Progenitor cell of endocrine pancreas (in vitro differentiated cells): ENCODE measurements around the gene SLC6A4. TPM values are rescaled to one million over a fixed set of nuclear protein-coding genes. Genes with fewer than 3 reads are reported as not detected.

Experiments used
- DNase-seq: peaks from one replicate; pipeline ENCODE4 v3.0.0; 2021; ENCODE audit warnings: low spot score; ENCODE audit not compliant: unreplicated experiment
- H3K27ac Mint-ChIP-seq: 2 replicates; pipeline ENCODE4 v1.8.0; 2021; ENCODE audit warnings: mild to moderate bottlenecking, moderate library complexity, mixed read lengths
- H3K27me3 Mint-ChIP-seq: 2 replicates; pipeline ENCODE4 v1.8.0; 2021; ENCODE audit warnings: mixed read lengths
- H3K36me3 Mint-ChIP-seq: 2 replicates; pipeline ENCODE4 v1.8.0; 2022; ENCODE audit warnings: mixed read lengths; ENCODE audit not compliant: insufficient read depth
- H3K4me1 Mint-ChIP-seq: 2 replicates; pipeline ENCODE4 v1.8.0; 2021; ENCODE audit warnings: low read depth, mixed read lengths
- H3K4me3 Mint-ChIP-seq: 2 replicates; pipeline ENCODE4 v1.8.0; 2021; ENCODE audit warnings: low read depth, mild to moderate bottlenecking, moderate library complexity, mixed read lengths
- H3K9me3 Mint-ChIP-seq: 2 replicates; pipeline ENCODE4 v1.8.0; 2021; ENCODE audit warnings: low read depth, mixed read lengths
- total RNA-seq: library from RNA; stranded (reverse); gene quantifications from 2 replicates; pipeline ENCODE4 v1.2.1, GENCODE V29; 2021
- TF ChIP-seq, protein P1 (sequence below): fragments of 200-600 bp; sonication (generic); IDR thresholded peaks from one replicate; pipeline ENCODE4 v1.5.0; 2021; ENCODE audit warnings: antibody characterized with exemption, mild to moderate bottlenecking; ENCODE audit not compliant: unreplicated experiment

Gene SLC6A4
- total RNA-seq, 1 donor from 2014 or later = 0.96 TPM

DNA sequence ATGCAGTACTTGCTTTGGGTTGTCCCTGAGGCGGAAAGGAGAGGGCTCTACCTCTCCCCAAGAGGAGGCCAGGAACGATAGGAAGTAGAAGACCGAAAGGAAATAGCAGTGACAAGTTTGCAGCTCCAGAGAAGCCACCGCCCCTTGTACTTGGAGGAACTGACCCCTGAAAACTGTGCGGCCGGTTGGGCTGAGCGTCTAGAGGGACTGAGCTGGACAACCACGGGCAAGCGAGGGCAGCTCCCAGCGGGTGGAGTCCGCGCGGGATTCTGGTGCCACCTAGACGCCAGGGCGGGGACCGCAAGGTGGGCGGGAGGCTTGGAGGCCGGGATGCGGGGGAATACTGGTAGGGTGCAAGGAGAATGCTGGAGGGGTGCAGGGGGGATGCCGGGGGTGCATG, 1.3 kb upstream of the SLC6A4 start:
- no peak overlapping the region for H3K4me3 Mint-ChIP-seq
- H3K27me3 Mint-ChIP-seq = peaks cover 54% of the 10 kb centered on the region
- no peaks in the 10 kb centered on the region for H3K36me3 Mint-ChIP-seq
- H3K9me3 Mint-ChIP-seq = peaks cover 3% of the 10 kb centered on the region
- H3K27ac Mint-ChIP-seq = no peak overlapping the region
- H3K4me1 Mint-ChIP-seq = peaks cover 37% of the 10 kb centered on the region
- TF ChIP-seq, protein P1, sequence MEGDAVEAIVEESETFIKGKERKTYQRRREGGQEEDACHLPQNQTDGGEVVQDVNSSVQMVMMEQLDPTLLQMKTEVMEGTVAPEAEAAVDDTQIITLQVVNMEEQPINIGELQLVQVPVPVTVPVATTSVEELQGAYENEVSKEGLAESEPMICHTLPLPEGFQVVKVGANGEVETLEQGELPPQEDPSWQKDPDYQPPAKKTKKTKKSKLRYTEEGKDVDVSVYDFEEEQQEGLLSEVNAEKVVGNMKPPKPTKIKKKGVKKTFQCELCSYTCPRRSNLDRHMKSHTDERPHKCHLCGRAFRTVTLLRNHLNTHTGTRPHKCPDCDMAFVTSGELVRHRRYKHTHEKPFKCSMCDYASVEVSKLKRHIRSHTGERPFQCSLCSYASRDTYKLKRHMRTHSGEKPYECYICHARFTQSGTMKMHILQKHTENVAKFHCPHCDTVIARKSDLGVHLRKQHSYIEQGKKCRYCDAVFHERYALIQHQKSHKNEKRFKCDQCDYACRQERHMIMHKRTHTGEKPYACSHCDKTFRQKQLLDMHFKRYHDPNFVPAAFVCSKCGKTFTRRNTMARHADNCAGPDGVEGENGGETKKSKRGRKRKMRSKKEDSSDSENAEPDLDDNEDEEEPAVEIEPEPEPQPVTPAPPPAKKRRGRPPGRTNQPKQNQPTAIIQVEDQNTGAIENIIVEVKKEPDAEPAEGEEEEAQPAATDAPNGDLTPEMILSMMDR = peak; percentile 46
- peak; percentile 60 for DNase-seq

DNA sequence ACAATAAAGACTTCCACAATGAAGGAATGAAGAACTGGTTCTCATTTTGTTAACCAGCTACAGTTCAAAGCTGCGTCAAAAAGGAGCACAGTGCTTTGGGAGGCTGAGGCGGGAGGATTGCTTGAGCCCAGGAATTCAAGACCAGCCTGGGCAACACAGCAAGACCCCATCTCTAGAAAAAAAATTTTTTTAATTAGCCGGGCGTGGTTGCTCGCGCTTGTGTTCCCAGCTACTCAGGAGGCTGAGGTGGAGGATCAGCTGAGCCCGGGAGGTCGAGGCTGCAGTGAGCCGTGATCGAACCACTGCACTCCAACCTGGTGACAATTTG, 764 bp upstream of the SLC6A4 start:
- Mint-ChIP-seq H3K4me3 (peak overlapping the region; percentile 66), H3K36me3 (no peaks in the 10 kb centered on the region), H3K4me1 (peaks cover 38% of the 10 kb centered on the region), H3K27ac (no peak overlapping the region), H3K9me3 (peaks cover 3% of the 10 kb centered on the region), H3K27me3 (peaks cover 54% of the 10 kb centered on the region)
- DNase-seq = no peak
- TF ChIP-seq, protein P1 = no peak

DNA sequence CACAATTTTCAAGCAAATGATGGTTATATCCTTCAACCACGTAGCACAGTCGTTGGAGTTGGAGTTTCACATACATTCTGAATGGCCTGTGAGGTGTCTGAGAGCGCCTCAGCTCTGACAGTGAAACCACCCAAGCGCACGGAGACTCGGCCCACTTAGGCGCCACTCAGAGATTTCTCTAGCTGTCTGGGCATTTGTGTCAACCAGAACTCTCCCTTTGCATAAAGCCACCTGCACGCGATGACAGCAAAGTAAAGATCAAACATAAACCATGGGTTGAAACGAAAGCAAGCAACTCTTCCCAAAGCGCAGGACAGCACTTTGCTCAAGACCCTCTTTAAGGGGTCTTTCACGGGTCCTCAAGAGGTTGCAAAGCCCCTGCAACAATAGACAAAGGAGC, 533 bp downstream of the SLC6A4 start:
- H3K4me1 Mint-ChIP-seq = peaks cover 43% of the 10 kb centered on the region
- no peak for DNase-seq
- H3K9me3 Mint-ChIP-seq = no peaks in the 10 kb centered on the region
- H3K4me3 Mint-ChIP-seq = peak overlapping the region; percentile 47
- H3K27me3 Mint-ChIP-seq = peaks cover 62% of the 10 kb centered on the region
- H3K27ac Mint-ChIP-seq = no peak overlapping the region
- TF ChIP-seq, protein P1 = no peak
- no peaks in the 10 kb centered on the region for H3K36me3 Mint-ChIP-seq

DNA sequence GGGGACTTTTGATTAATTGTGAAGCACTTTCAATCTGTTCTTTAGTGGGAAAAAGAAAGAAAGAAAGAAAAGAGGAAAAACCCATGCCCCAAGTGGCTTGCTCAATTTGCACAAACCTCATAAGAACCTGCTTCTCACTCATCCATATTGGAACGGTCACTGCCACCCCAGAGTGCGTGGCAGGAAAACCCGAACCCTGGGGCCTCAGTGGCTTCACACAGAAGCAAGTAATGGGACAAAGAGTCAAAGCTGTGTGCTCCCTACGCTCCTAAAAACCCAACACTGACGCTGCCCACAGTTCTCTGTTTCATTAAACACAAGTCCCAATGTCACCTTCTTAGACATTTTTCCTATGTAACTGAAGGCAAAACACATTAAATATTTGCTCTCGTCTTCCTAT, 1.2 kb downstream of the SLC6A4 start:
- H3K36me3 Mint-ChIP-seq = no peaks in the 10 kb centered on the region
- H3K9me3 Mint-ChIP-seq = no peaks in the 10 kb centered on the region
- H3K4me1 Mint-ChIP-seq = peaks cover 43% of the 10 kb centered on the region
- H3K27me3 Mint-ChIP-seq = peaks cover 60% of the 10 kb centered on the region
- DNase-seq = no peak
- no peak overlapping the region for H3K27ac Mint-ChIP-seq
- no peak overlapping the region for H3K4me3 Mint-ChIP-seq
- TF ChIP-seq, protein P1 = no peak

DNA sequence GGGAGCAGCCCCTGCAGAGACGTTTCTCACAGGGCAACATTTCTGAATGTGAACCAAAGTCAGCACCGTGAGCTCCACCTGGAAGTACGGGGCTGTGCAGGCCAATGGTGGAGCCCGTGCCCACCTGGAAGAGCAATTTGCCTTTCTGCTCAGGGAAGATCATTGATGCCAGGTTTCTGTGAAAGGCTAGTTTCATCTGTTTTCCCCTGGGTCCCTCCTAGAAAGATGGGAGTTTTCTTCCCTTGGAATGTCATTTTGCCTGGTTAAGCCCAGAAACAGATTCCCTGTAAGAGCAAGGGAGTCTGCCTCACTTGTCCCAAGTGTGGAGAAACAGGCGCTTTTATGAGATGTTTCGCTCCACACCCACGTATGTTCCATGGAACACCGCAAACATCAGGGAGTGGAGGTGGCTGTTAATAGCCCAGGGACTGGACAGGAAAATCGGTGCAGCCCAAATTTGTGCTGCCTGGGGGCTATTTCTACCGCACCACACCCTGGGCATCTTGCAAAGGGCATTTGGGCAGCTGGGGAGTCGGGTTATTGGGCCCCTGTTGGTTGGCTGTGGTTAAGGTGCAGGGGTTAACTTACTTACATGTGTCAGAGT, 2.6 kb downstream of the SLC6A4 start:
- H3K4me3 Mint-ChIP-seq = peak overlapping the region; percentile 31
- H3K4me1 Mint-ChIP-seq = peaks cover 51% of the 10 kb centered on the region
- DNase-seq = no peak
- peaks cover 52% of the 10 kb centered on the region for H3K27me3 Mint-ChIP-seq
- H3K36me3 Mint-ChIP-seq = no peaks in the 10 kb centered on the region
- TF ChIP-seq, protein P1 = no peak
- H3K27ac Mint-ChIP-seq = peak overlapping the region; percentile 71
- no peaks in the 10 kb centered on the region for H3K9me3 Mint-ChIP-seq
